ENCODE data around the gene ZNF207.
"Not testable (repeated sequence)": the region's sequence is repeated elsewhere in the genome, so short reads cannot be mapped to it uniquely, and the experiment has no call there.

Gene ZNF207

DNA sequence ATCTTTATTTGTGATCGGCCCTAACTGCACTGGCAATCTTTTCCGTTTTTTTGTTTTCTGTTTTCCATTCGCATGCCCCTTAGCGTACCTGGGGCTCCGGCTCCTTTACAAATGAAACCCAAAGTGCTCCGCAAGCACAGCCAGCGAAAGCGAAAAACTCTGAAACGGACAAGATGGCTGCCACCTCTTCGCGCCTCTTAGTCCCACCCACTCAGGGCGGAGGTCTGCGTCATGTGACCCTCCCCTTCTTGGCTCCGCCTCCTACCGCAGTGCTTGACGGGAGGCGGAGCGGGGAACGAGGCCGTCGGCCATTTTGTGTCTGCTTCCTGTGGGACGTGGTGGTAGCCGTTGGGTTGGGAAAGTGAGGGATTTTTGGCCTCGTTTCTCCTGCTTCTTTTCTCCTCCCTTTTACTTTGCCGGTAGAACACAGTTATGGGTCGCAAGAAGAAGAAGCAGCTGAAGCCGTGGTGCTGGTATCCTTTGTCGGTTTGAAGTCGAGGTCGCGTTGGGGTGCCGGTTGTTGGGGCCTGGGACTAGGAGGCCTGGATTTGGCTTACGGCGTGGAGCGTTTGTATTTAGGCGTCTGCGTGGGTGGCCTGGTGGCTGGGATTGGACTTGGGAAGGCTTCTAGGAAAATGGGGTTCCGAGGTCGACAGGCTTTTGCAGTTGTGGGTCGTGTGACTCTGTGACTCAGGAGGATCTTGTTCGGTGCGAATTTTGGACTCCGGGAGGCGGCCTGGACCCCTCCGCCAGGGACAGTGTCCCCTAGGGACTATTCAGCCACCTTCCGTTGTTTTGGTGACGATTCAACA, at the start of gene ZNF207:
Gene ZNF207 (plus strand): TSS at position 304 of the 812 bp plus-strand sequence. CDS start 129 bp downstream, at position 433.
- peak; percentile 98 to 99 for DNase-seq

DNA sequence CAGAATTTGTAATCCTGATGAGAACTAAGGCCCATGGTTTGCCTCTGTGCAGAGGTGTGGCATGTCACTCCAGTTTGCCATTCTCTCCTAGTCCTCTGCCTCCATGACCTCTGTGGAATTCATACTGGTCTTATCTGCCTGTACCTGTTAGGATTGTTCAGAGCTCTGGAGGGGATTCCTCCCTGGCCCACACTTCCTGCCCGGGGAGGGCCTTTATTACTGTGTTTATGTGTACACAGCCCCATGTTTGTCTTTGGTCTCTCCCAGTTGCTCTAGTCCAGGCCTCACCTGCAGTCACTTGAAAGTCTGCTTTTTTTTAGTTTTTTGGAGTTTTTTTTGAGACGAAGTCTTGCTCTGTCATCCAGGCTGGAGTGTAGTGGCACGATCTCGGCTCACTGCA, 47.9 kb upstream of the ZNF207 start:
- no peak for DNase-seq

GRCh38 chr17:32302860-32303649, 46.9 kb upstream of the ZNF207 start:
- no peak for DNase-seq

GRCh38 chr17:32303781-32304288, 46.1 kb upstream of the ZNF207 start:
- DNase-seq = no peak

GRCh38 chr17:32305049-32305448, 44.9 kb upstream of the ZNF207 start:
- DNase-seq = no peak

DNA sequence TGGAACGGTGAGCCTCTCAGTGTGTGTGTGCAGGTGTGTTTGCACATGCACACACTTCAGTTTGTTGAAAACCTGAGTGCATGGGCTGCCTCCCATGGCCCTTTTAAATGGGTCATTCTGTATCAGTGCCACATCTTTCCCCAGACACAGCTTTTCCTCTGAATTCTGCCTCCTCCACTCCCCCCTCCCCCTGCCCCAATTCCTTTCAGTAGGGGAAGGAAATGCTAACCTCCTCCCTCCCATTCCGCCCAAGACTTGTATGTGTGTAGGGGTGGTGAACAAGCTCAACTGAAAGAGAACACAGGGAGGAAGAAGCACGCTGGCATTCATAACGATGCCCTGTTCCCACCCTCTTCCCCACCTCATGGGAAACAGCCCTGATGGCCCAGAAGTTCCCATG, 42.3 kb upstream of the ZNF207 start:
- no peak for DNase-seq

DNA sequence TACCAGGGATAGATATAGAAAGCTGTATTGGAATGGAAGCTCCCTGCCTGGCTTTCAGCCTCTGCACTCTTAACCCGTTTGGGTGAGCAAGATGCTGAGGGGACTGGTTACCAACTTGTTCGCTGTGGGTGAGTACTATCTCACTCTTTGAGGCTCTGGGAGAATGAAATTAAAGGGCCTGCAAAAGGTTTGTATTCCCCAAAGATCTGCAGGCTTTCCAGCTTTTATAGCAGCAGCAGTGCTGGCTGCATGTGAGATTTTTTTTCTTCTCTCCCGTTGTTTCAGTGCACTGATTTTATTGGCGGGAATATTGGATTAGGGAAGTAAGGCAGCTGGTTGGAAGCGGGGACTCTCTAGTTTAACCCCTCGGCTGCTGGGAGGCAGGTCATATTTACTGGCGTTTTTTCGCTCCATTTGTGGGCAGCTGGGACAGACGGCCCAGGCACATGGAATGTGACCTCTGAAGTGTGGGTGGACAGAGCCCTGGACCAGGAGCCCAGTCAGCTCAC, 38.9 kb upstream of the ZNF207 start:
- no peak for DNase-seq

- no peak for DNase-seq
Observed at GRCh38 chr17:32314636-32315035, 35.3 kb upstream of the ZNF207 start.

- DNase-seq = no peak
Observed at GRCh38 chr17:32315171-32315570, 34.8 kb upstream of the ZNF207 start.

DNA sequence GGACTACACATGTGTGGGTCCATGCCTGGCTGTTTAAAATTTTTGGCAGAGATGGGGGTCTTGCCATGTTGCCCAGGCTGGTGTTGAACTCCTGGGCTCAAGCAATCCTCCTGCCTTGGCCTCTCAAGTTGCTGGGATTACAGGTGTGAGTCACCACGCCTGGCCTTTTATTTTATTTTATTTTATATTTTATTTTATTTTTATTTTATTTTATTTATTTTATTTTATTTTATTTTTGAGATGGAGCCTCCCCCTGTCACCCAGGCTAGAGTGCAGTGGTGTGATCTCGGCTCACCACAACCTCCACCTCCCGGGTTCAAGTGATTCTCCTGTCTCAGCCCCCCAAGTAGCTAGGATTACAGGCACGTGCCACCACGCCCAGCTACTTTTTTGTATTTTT, 33.3 kb upstream of the ZNF207 start:
- DNase-seq = not testable (repeated sequence)

GRCh38 chr17:32317353-32317752, 32.6 kb upstream of the ZNF207 start:
- DNase-seq = no peak

DNA sequence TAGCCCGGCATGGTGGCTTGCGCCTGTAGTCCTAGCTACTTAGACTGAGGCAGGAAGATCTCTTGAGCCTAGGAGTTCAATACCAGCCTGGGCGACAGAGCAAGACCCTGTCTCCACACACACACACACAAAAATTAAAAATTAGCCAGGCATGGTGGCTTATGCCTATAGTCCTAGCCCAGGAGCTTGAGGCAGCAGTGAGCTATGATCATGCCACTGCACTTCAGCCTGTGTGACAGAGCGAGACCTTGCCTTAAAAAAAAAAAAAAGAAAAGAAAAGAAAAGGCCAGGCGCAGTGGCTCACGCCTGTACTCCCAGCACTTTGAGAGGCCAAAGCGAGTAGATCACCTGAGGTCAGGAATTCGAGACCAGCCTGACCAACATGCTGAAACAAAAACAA, 31.9 kb upstream of the ZNF207 start:
- DNase-seq = no peak

GRCh38 chr17:32319548-32319905, 30.4 kb upstream of the ZNF207 start:
- peak; percentile 75 to 81 for DNase-seq

DNA sequence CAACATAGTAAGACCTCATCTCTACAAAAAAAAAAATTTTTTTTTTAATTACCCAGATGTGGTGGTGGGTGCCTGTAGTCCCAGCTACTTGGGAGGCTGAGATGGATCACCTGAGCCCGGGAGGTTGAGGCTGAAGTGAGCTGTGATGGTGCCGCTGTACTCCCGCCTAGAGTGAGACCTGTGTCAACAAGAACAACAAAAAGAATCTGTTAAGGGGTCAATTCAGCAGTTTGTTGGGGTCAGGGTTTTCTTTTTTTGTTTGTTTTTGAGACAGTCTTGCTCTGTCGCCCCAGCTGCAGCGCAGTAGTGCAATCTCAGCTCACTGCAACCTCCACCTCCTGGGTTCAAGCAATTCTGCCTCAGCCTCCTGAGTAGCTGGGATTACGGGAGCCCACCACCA, 29.9 kb upstream of the ZNF207 start:
- DNase-seq = not testable (repeated sequence)

DNA sequence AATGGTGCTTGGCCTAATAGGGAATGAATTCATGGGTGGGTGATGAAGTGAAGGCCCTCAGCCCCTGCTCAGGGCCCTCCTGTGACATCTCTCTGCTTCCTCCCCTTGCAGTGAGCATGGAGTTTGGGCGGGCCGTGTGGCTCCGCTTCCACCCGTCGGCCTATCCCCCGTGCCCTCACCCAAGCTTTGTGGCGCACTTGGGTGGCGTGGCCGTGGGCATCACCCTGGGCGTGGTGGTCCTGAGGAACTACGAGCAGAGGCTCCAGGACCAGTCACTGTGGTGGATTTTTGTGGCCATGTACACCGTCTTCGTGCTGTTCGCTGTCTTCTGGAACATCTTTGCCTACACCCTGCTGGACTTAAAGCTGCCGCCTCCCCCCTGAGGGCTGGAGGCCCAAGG, 29.1 kb upstream of the ZNF207 start:
- DNase-seq = no peak

GRCh38 chr17:32323046-32323445, 26.9 kb upstream of the ZNF207 start:
- no peak for DNase-seq

DNA sequence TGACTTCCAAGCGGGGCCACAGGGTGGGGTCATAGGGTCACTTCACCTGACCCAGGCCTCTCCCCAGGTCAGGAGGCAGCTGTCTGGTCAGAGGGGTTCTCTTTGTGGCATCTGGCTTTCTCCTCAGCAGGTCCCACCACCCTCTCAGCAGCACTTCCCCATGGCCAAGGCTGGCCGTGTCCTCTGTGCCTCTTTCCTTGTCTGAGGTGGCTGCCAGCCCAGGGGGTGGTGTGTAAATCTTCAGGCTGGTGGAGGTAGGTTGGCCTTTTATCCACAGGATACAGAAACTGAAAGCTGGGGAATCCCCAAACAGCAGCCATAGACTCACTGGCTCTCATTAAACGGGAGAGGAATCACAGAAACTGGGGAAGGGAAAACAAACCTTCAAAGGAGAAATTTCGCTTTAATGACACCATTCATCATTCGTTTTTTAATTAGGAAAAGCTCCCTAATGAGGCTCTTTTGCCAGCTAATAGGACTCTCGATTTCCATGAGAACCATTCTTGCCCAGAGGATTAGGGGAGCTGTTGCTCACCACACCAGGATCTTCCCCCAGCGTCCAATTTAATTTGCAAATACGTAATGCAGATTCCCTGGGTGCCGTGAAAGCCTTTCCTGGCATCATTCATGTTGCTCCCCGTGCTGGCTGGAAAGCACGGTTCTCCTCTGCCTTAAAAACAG, 26.0 kb upstream of the ZNF207 start:
- no peak for DNase-seq

- no peak for DNase-seq
Observed at GRCh38 chr17:32327911-32328310, 22.0 kb upstream of the ZNF207 start.

DNA sequence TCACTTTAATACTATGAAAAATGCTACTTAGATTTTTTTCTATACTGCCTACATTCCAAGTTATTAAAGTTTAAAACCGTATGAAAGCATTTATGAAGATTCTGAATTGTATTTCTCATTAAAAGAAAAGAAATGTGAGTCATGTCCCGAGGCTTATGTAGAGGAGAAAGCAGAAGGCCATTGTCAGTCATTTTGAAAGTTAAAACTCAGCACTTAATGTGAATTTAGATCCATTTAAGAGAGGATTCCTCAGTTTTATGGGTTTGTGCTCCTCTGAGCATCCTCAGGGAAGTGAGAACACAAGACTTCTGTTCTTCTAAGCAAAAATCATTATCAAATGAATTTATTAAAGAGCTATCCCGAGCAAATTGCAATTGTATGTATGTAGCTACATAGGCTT, 19.8 kb upstream of the ZNF207 start:
- DNase-seq = no peak

GRCh38 chr17:32331243-32332040, 18.5 kb upstream of the ZNF207 start:
- peak; percentile 92 to 94 for DNase-seq

- no peak for DNase-seq
Observed at GRCh38 chr17:32333187-32333586, 16.8 kb upstream of the ZNF207 start.

DNA sequence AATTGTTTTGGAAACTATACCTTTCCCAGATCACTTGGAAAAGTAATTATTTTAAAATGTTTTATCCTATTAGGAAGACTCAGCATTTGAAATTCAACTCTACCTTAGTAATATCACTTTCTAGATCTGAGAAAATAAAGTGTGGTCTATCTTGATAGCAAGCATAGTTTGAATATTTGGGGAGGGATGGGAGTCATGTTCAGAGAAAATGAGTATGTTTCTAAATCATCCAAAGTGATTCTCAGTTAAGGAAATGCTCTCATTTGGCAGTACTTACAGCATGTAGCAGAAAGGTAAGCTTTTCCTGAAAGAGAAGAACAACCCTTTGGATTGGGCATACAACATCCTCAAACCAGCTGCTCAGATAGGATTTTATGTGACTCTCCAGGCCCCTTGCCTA, 14.9 kb upstream of the ZNF207 start:
- no peak for DNase-seq
